Measurements from ENCODE around the gene IL36G. TPM values are rescaled to one million over a fixed set of nuclear protein-coding genes. Genes with fewer than 3 reads are reported as not detected.

Gene IL36G
- total RNA-seq, 1 experiment from 2014 or later = not detected

GRCh38 chr2:113007250-113007649, 29.4 kb downstream of the IL36G start:
- DNase-seq (ENCODE audit: unreplicated experiment) = no peak
- POLR2A ChIA-PET = no interaction called here
- Mint-ChIP-seq H3K36me3 (ENCODE audit: insufficient read depth, unreplicated experiment) (no peaks in the 10 kb centered on the region), H3K27me3 (ENCODE audit: insufficient read depth, unreplicated experiment) (no peaks in the 10 kb centered on the region), H3K4me3 (ENCODE audit: unreplicated experiment) (no peak overlapping the region), H3K27ac (ENCODE audit: low read depth, unreplicated experiment) (no peak overlapping the region), H3K4me1 (ENCODE audit: insufficient read depth, unreplicated experiment) (no peaks in the 10 kb centered on the region), H3K9me3 (ENCODE audit: unreplicated experiment) (no peaks in the 10 kb centered on the region)
- intact Hi-C loops (cut with micrococcal nuclease) = no loop called here
- TF ChIP-seq CTCF (IDR thresholded peaks at IDR 0.05; ENCODE audit: unreplicated experiment) = no peak
- no TSS peak for BruUV-seq (replicated peaks)
- CTCF ChIA-PET = no interaction called here

DNA sequence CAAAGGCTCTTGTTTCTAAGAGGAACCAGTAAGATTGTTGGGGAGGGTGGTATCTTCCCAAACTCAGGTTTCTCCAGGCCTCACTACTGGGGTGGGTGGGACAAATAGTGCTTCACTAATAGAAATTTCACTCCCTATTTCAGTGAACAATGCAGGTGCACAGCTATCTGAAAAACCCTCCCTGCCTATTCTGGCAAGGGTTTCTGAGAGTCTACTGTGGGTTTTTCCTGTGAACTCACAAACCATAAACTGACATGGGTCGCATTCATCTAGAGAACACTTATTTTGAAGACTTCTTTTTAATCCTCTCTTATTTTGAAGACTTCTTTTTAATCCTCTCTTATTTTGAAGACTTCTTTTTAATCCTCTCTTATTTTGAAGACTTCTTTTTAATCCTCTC, 31.8 kb downstream of the IL36G start:
- DNase-seq (ENCODE audit: unreplicated experiment) = no peak
- intact Hi-C loops (cut with micrococcal nuclease) = no loop called here
- ChIA-PET POLR2A (no interaction called here), CTCF (interaction anchor here (1.6 kb wide), 1 partner anchor 381 kb away, joined by 3 read pairs; no protein-coding TSS in a partner anchor)
- no peak for TF ChIP-seq CTCF (IDR thresholded peaks at IDR 0.05; ENCODE audit: unreplicated experiment)
- Mint-ChIP-seq H3K27me3 (ENCODE audit: insufficient read depth, unreplicated experiment) (no peaks in the 10 kb centered on the region), H3K27ac (ENCODE audit: low read depth, unreplicated experiment) (no peak overlapping the region), H3K9me3 (ENCODE audit: unreplicated experiment) (no peaks in the 10 kb centered on the region), H3K36me3 (ENCODE audit: insufficient read depth, unreplicated experiment) (no peaks in the 10 kb centered on the region), H3K4me3 (ENCODE audit: unreplicated experiment) (no peak overlapping the region), H3K4me1 (ENCODE audit: insufficient read depth, unreplicated experiment) (no peaks in the 10 kb centered on the region)
- no TSS peak for BruUV-seq (replicated peaks)

GRCh38 chr2:113010088-113010487, 32.3 kb downstream of the IL36G start:
- Mint-ChIP-seq H3K27me3 (ENCODE audit: insufficient read depth, unreplicated experiment) (no peaks in the 10 kb centered on the region), H3K36me3 (ENCODE audit: insufficient read depth, unreplicated experiment) (no peaks in the 10 kb centered on the region), H3K27ac (ENCODE audit: low read depth, unreplicated experiment) (no peak overlapping the region), H3K4me3 (ENCODE audit: unreplicated experiment) (no peak overlapping the region), H3K4me1 (ENCODE audit: insufficient read depth, unreplicated experiment) (no peaks in the 10 kb centered on the region), H3K9me3 (ENCODE audit: unreplicated experiment) (no peaks in the 10 kb centered on the region)
- no peak for DNase-seq (ENCODE audit: unreplicated experiment)
- TF ChIP-seq CTCF (IDR thresholded peaks at IDR 0.05; ENCODE audit: unreplicated experiment) = no peak
- POLR2A ChIA-PET = no interaction called here
- intact Hi-C loops (cut with micrococcal nuclease) = no loop called here
- BruUV-seq (replicated peaks) = no TSS peak
- CTCF ChIA-PET = interaction anchor here (0.5 to 0.6 kb wide), 2 partner anchors 51 to 52 kb away, joined by 3 to 4 read pairs; no protein-coding TSS in a partner anchor

- CTCF ChIA-PET = no interaction called here
- no TSS peak for BruUV-seq (replicated peaks)
Measured at GRCh38 chr2:113011108-113011507, 33.3 kb downstream of the IL36G start.

More at GRCh38 chr2:113011108-113011507, 33.3 kb downstream of the IL36G start:
- H3K36me3 Mint-ChIP-seq (ENCODE audit: insufficient read depth, unreplicated experiment) = no peaks in the 10 kb centered on the region
- no peaks in the 10 kb centered on the region for H3K27me3 Mint-ChIP-seq (ENCODE audit: insufficient read depth, unreplicated experiment)
- no peak for DNase-seq (ENCODE audit: unreplicated experiment)
- no peak overlapping the region for H3K27ac Mint-ChIP-seq (ENCODE audit: low read depth, unreplicated experiment)
- TF ChIP-seq CTCF (IDR thresholded peaks at IDR 0.05; ENCODE audit: unreplicated experiment) = no peak
- no peaks in the 10 kb centered on the region for H3K4me1 Mint-ChIP-seq (ENCODE audit: insufficient read depth, unreplicated experiment)
- H3K9me3 Mint-ChIP-seq (ENCODE audit: unreplicated experiment) = no peaks in the 10 kb centered on the region
- intact Hi-C loops (cut with micrococcal nuclease) = no loop called here
- POLR2A ChIA-PET = no interaction called here
- no peak overlapping the region for H3K4me3 Mint-ChIP-seq (ENCODE audit: unreplicated experiment)

Data from MCF 10A (cell line).